DMS114 treated with DMSO at 0.1 percent for 48 hours (cell line): ENCODE measurements around the gene ANXA10.
A peak's percentile ranks its signal among the peaks of the same experiment; 100 is the strongest.
"Not testable (repeated sequence)": the region's sequence is repeated elsewhere in the genome, so short reads cannot be mapped to it uniquely, and the experiment has no call there.

Experiments
- DNase-seq: peaks from one replicate; lab custom pipeline; 2025; ENCODE audit not compliant: unreplicated experiment; lab: John Stamatoyannopoulos, UW

Gene ANXA10

GRCh38 chr4:168092176-168092712 is at the start of gene ANXA10:
ANXA10 (plus strand) TSS chr4:168092537; CDS start chr4:168092701, 164 bp downstream.
- DNase-seq: no peak

- DNase-seq: no peak
Observed at GRCh38 chr4:168045354-168045753, 47.0 kb upstream of the ANXA10 start.

GRCh38 chr4:168050002-168050401 is 42.3 kb upstream of the ANXA10 start:
- DNase-seq: no peak

- DNase-seq: no peak
Observed at GRCh38 chr4:168051526-168051925, 40.8 kb upstream of the ANXA10 start.

- no peak for DNase-seq
Observed at GRCh38 chr4:168057412-168057811, 34.9 kb upstream of the ANXA10 start.

- no peak for DNase-seq
Observed at GRCh38 chr4:168059251-168059650, 33.1 kb upstream of the ANXA10 start.

GRCh38 chr4:168063031-168063430 is 29.3 kb upstream of the ANXA10 start:
- DNase-seq: no peak

- DNase-seq: no peak
Observed at GRCh38 chr4:168070903-168071302, 21.4 kb upstream of the ANXA10 start.

GRCh38 chr4:168071304-168071703 is 21.0 kb upstream of the ANXA10 start:
- no peak for DNase-seq

GRCh38 chr4:168074861-168075260 is 17.5 kb upstream of the ANXA10 start:
- DNase-seq: no peak

GRCh38 chr4:168076989-168077725 is 15.2 kb upstream of the ANXA10 start:
- DNase-seq: peak; percentile 58

GRCh38 chr4:168077726-168078239 is 14.6 kb upstream of the ANXA10 start:
- no peak for DNase-seq

- no peak for DNase-seq
Observed at GRCh38 chr4:168082379-168082778, 10.0 kb upstream of the ANXA10 start.

GRCh38 chr4:168095776-168096406 is 3.6 kb downstream of the ANXA10 start:
- no peak for DNase-seq

GRCh38 chr4:168096407-168096784 is 4.1 kb downstream of the ANXA10 start:
- no peak for DNase-seq

GRCh38 chr4:168097161-168097560 is 4.8 kb downstream of the ANXA10 start:
- DNase-seq: no peak

GRCh38 chr4:168098248-168098717 is 5.9 kb downstream of the ANXA10 start:
- no peak for DNase-seq

GRCh38 chr4:168099195-168099594 is 6.9 kb downstream of the ANXA10 start:
- no peak for DNase-seq

- no peak for DNase-seq
Observed at GRCh38 chr4:168101026-168101425, 8.7 kb downstream of the ANXA10 start.

GRCh38 chr4:168102403-168102802 is 10.1 kb downstream of the ANXA10 start:
- DNase-seq: no peak

GRCh38 chr4:168109527-168109926 is 17.2 kb downstream of the ANXA10 start:
- no peak for DNase-seq

GRCh38 chr4:168113059-168113458 is 20.7 kb downstream of the ANXA10 start:
- DNase-seq: not testable (repeated sequence)
